Effector memory CD4-positive, alpha-beta T cell (primary cell): Measurements from ENCODE around the gene PTPRC.

Experiments used
- DNase-seq, 3 donors: peaks; one replicate each; pipeline ENCODE4 v3.0.0-alpha.2; 2020
- H3K27ac ChIP-seq: 2 replicates; pipeline ENCODE4 v1.7.0; 2013; ENCODE audit warnings: mild to moderate bottlenecking, low read length, moderate library complexity; ENCODE audit not compliant: insufficient read depth, poor library complexity, severe bottlenecking
- H3K27me3 ChIP-seq: replicated peaks from 2 replicates; pipeline ENCODE4 v1.7.0; 2013; ENCODE audit warnings: mild to moderate bottlenecking, low read length; ENCODE audit not compliant: insufficient read depth, control insufficient read depth, poor library complexity, severe bottlenecking
- H3K36me3 ChIP-seq: 2 replicates; pipeline ENCODE4 v1.7.0; 2013; ENCODE audit warnings: mild to moderate bottlenecking, low read length, moderate library complexity; ENCODE audit not compliant: control insufficient read depth, insufficient read depth
- H3K4me1 ChIP-seq: 2 replicates; pipeline ENCODE4 v1.7.0; 2013; ENCODE audit warnings: low read length, mild to moderate bottlenecking; ENCODE audit not compliant: control insufficient read depth, insufficient read depth, poor library complexity, severe bottlenecking
- H3K4me3 ChIP-seq: 2 replicates; pipeline ENCODE4 v1.7.0; 2013; ENCODE audit warnings: low read length, low read depth, mild to moderate bottlenecking; ENCODE audit not compliant: insufficient read depth, poor library complexity, severe bottlenecking
- H3K9me3 ChIP-seq: 2 replicates; pipeline ENCODE4 v1.7.0; 2013; ENCODE audit warnings: mild to moderate bottlenecking, low read length, moderate library complexity; ENCODE audit not compliant: control insufficient read depth

The PTPRC gene

DNA sequence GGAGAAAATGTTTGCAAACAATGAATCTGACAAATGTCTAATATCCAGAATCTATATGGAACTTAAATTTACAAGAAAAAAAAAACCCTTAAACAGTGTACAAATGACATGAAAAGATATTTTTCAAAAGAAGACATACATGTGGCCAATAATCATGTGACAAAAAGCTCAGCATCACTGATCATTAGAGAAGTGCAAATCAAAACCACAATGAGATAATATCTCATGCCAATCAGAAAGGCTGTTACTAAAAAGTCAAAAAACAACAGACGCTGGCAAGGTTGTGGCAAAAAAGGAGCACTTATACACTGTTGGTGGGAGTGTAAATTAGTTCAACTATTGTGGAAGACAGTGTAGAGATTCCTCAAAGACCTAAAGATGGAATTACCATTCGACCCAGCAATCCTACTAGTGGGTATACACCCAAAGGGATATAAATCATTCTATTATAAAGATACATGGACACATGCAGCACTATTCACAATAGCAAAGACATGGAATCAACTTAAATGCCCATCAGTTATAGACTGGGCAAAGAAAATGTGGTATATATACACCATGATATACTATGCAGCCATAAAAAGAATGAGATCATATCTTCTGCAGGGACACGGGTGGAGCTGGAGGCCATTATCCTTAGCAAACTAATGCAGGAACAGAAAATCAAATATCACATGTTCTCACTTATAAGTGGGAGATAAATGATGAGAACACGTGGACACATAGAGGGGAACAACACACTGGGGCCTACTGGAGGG, 123.2 kb downstream of the PTPRC start:
- Histone ChIP-seq H3K9me3 (no peaks in the 10 kb centered on the region), H3K27ac (no peak overlapping the region), H3K4me3 (no peak overlapping the region), H3K36me3 (peaks cover 3% of the 10 kb centered on the region), H3K27me3 (no peaks in the 10 kb centered on the region), H3K4me1 (peaks cover 2% of the 10 kb centered on the region)
- no peak for DNase-seq

DNA sequence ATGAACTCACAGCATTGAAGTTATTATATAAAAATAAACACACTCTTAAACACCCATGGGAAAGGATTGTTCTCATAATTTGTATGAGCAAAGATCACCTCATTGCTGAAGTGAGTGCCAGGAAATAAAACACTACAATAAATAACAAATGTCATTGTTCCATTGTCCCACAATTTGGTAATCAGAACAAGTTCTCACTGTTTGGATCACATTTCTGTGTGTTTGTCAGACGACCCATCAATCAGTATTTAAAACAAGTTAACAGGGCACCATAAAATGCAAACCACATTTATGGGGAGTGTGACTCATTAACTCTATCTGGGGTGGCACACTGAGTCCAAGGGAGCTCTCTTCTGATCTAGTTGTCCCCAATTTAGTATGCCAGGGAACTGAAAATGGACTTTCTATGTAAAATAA, 124.5 kb downstream of the PTPRC start:
- DNase-seq = no peak
- H3K36me3 ChIP-seq = no peaks in the 10 kb centered on the region
- no peaks in the 10 kb centered on the region for H3K27me3 ChIP-seq
- H3K4me3 ChIP-seq = no peak overlapping the region
- H3K27ac ChIP-seq = no peak overlapping the region
- H3K4me1 ChIP-seq = peaks cover 2% of the 10 kb centered on the region
- no peaks in the 10 kb centered on the region for H3K9me3 ChIP-seq

DNA sequence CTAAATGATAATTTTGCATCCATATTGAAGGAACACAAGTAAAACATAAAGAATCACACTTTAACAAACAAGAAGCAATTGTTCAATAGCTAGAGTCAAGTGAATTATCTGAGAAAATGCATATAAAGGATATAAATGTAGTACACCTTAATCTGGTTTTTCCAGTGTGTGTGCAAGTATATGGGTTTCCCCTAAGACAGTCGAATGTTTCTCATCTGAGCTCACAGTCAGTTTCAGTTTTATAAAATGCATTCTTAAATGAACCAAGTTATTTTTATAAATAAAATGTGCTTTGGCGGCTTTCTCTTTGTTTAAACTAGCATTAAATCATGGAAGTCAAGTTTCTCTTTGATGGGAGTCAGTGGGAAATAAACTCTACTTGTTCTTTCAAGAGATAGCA, 125.9 kb downstream of the PTPRC start:
- Histone ChIP-seq H3K4me1 (peaks cover 2% of the 10 kb centered on the region), H3K27ac (no peak overlapping the region), H3K9me3 (no peaks in the 10 kb centered on the region), H3K4me3 (no peak overlapping the region), H3K27me3 (no peaks in the 10 kb centered on the region), H3K36me3 (no peaks in the 10 kb centered on the region)
- no peak for DNase-seq

DNA sequence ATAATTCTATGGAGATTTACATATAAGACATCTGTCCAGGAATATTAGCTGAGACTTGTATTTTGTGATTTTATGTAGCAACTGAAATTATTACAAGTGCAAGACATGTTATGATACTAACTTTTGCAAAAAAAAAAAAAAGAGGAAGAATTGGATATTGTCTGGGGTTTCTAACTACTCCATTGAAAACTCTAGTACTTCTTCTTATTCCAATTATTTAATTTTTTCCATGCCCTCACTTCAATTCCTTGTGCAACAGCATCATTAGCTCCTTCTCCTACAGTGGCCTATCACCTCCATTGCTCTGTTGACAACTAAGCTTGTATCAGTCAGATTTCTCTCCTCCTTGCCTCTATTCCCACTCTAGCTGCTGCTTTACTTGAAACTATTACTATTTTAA, 126.6 kb downstream of the PTPRC start:
- H3K27ac ChIP-seq = no peak overlapping the region
- H3K36me3 ChIP-seq = no peaks in the 10 kb centered on the region
- H3K27me3 ChIP-seq = no peaks in the 10 kb centered on the region
- DNase-seq = no peak
- H3K4me1 ChIP-seq = peaks cover 2% of the 10 kb centered on the region
- H3K9me3 ChIP-seq = no peaks in the 10 kb centered on the region
- no peak overlapping the region for H3K4me3 ChIP-seq

DNA sequence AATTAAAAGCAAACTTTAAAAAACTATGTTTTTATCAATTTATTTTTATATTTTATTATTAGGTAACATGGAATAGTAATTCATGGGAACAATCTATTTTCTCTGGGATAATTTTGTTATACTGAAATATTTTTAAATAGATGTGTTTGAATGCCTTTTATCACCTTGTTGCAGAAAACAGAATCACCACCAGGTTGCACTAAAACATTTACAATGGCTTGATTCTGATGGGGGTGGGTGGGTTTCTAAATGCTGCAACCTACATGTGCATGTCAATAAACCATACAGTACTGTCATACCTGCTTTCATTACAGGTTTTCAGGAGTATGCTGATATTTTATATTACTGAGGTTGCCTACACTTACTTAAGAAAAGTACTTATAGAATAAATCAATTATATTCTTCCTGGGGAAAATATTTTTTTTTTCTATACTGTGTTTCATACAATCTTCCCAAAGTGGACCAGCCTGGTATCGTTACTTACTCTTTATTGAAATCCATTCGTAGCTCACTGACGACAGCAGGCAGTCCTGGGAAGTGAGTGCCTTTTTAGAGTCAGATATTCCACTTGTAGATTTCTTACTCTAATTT, 132.8 kb downstream of the PTPRC start:
- Histone ChIP-seq H3K27me3 (no peaks in the 10 kb centered on the region), H3K4me3 (no peak overlapping the region), H3K36me3 (no peaks in the 10 kb centered on the region), H3K4me1 (no peaks in the 10 kb centered on the region), H3K9me3 (no peaks in the 10 kb centered on the region), H3K27ac (no peak overlapping the region)
- DNase-seq = no peak

DNA sequence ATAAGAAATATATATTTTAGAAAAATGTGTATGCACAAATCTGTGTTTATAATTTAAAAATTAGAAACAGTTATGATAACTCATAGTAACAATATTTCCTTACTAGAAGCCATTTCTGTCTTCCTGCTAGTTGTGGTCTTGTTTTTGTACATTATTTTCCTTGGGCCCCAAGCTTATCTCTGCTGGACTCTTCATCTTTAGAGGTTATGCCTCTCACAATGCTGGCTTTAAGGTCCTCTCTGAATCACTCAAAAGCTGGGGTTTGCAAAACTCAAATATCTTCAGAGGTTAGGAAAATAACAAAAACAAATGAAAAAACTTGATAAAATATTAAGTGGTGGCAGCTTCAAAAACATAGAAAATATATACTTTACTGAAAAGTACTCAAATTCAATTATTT, 133.8 kb downstream of the PTPRC start:
- Histone ChIP-seq H3K9me3 (no peaks in the 10 kb centered on the region), H3K27ac (no peak overlapping the region), H3K27me3 (no peaks in the 10 kb centered on the region), H3K36me3 (no peaks in the 10 kb centered on the region), H3K4me1 (no peaks in the 10 kb centered on the region), H3K4me3 (no peak overlapping the region)
- no peak for DNase-seq

DNA sequence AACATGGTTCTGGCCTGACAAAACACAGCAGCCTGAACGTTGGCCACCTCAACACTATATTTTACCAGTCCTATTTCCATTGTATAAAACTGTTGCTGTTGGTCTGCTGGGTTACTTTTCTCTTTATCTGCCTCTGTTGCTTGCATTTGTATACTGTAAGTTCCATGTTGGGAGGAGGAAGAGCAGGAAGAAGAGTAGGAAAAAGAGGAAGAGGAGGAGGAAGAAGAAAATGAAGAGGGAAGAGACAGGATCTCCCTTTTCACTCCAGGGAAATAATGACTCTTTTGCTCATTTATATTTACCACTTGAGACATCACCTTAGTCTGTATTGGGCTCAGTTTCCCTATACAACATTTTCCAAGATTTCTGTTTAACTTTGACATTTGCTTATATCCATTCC, 134.2 kb downstream of the PTPRC start:
- H3K27ac ChIP-seq = no peak overlapping the region
- DNase-seq = no peak
- no peaks in the 10 kb centered on the region for H3K9me3 ChIP-seq
- no peak overlapping the region for H3K4me3 ChIP-seq
- no peaks in the 10 kb centered on the region for H3K36me3 ChIP-seq
- H3K4me1 ChIP-seq = no peaks in the 10 kb centered on the region
- no peaks in the 10 kb centered on the region for H3K27me3 ChIP-seq

DNA sequence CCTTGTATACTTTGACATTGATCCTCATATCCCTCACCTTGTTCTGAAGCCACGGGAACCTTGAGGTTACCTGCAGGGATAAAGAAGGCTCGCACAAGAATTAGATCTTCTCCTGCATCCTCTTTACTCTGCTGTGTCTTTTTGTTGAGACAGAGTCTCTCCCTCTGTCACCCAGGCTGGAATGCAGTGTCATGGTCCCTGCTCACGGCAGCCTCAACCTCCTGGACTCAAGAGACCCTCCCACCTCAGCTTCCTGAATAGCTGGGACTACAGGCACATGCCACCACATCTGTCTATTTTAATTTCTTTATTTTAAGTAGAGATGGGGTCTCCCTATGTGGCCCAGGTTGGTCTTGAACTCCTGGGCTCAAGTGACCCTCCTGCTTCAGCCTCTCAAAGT, 134.7 kb downstream of the PTPRC start:
- no peak overlapping the region for H3K4me3 ChIP-seq
- no peaks in the 10 kb centered on the region for H3K4me1 ChIP-seq
- H3K27ac ChIP-seq = no peak overlapping the region
- H3K36me3 ChIP-seq = no peaks in the 10 kb centered on the region
- no peaks in the 10 kb centered on the region for H3K9me3 ChIP-seq
- no peaks in the 10 kb centered on the region for H3K27me3 ChIP-seq
- DNase-seq = no peak

DNA sequence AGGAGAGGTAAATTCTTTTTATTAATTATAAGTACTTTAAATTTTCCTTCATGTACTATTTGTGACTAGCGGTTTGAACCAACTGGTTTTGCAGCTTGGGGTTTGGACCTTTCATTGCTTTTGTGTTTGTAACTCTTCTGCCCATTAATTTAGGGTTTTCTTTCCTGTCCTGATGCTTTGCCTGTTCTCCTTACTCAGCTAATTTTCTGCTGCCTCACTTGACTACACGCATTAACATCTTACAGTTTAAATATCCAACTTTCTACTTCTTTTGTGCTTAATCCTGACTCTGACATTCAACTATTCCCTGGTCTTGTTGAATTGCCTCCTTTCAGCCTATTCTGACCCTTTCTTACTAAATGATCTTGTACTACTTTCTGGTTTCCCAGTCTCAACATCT, 135.6 kb downstream of the PTPRC start:
- H3K9me3 ChIP-seq = no peaks in the 10 kb centered on the region
- H3K4me1 ChIP-seq = no peaks in the 10 kb centered on the region
- H3K27ac ChIP-seq = no peak overlapping the region
- no peaks in the 10 kb centered on the region for H3K36me3 ChIP-seq
- H3K27me3 ChIP-seq = no peaks in the 10 kb centered on the region
- DNase-seq = no peak
- no peak overlapping the region for H3K4me3 ChIP-seq

DNA sequence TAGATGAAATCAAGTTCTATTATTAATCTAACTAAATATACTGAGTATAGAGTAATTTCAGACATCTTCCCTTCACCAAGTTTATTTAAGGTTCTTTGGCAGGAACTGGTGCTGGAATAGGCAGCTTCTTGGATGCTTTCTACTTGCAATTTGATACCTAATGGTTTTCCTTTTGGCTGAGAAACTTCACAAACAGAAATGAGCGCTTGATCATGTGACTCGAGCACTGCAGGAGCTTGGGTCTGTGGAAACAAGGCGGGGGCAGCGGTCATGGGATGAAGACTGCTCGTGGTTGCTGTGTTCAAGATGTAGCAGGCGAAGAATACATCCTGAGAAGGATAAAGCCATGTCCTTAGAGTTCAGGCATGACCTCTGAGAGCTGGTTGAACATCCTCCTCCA, 136.8 kb downstream of the PTPRC start:
- H3K4me3 ChIP-seq = no peak overlapping the region
- H3K27me3 ChIP-seq = no peaks in the 10 kb centered on the region
- H3K36me3 ChIP-seq = no peaks in the 10 kb centered on the region
- no peaks in the 10 kb centered on the region for H3K4me1 ChIP-seq
- H3K9me3 ChIP-seq = no peaks in the 10 kb centered on the region
- no peak for DNase-seq
- H3K27ac ChIP-seq = no peak overlapping the region
